ENCODE results near the gene BEND7. TPM values are rescaled to one million over a fixed set of nuclear protein-coding genes. Genes with fewer than 3 reads are reported as not detected.
A peak's percentile ranks its signal among the peaks of the same experiment; 100 is the strongest.
"Not testable (repeated sequence)": the region's sequence is repeated elsewhere in the genome, so short reads cannot be mapped to it uniquely, and the experiment has no call there.

BEND7 gene
- total RNA-seq, 1 donor from 2014 or later = 36.4 TPM

GRCh38 chr10:13481690-13482089 lies 47.1 kb downstream of the BEND7 start:
- DNase-seq (ENCODE audit: low read depth) = no peak

GRCh38 chr10:13475124-13475523 lies 53.7 kb downstream of the BEND7 start:
- DNase-seq (ENCODE audit: low read depth) = peak; percentile 1

- no peak for DNase-seq (ENCODE audit: low read depth)
Measured at GRCh38 chr10:13473986-13474385, 54.8 kb downstream of the BEND7 start.

GRCh38 chr10:13472359-13472758 lies 56.5 kb downstream of the BEND7 start:
- no peak for DNase-seq (ENCODE audit: low read depth)

GRCh38 chr10:13470270-13470669 lies 58.5 kb downstream of the BEND7 start:
- DNase-seq (ENCODE audit: low read depth) = no peak

GRCh38 chr10:13462551-13462950 lies 66.3 kb downstream of the BEND7 start:
- peak; percentile 25 for DNase-seq (ENCODE audit: low read depth)

GRCh38 chr10:13458687-13459012 lies 70.2 kb downstream of the BEND7 start:
- DNase-seq (ENCODE audit: low read depth) = no peak

GRCh38 chr10:13457958-13458686 lies 70.7 kb downstream of the BEND7 start:
- no peak for DNase-seq (ENCODE audit: low read depth)

GRCh38 chr10:13453896-13454295 lies 74.9 kb downstream of the BEND7 start:
- no peak for DNase-seq (ENCODE audit: low read depth)

- peak; percentile 76 for DNase-seq (ENCODE audit: low read depth)
Measured at GRCh38 chr10:13450069-13450468, 78.7 kb downstream of the BEND7 start.

GRCh38 chr10:13449296-13449695 lies 79.5 kb downstream of the BEND7 start:
- DNase-seq (ENCODE audit: low read depth) = no peak

- no peak for DNase-seq (ENCODE audit: low read depth)
Measured at GRCh38 chr10:13448216-13448615, 80.6 kb downstream of the BEND7 start.

GRCh38 chr10:13445656-13446400 lies 83.0 kb downstream of the BEND7 start:
- DNase-seq (ENCODE audit: low read depth) = no peak

- no peak for DNase-seq (ENCODE audit: low read depth)
Measured at GRCh38 chr10:13441476-13441875, 87.3 kb downstream of the BEND7 start.

- no peak for DNase-seq (ENCODE audit: low read depth)
Measured at GRCh38 chr10:13440185-13441061, 88.4 kb downstream of the BEND7 start.

- DNase-seq (ENCODE audit: low read depth) = no peak
Measured at GRCh38 chr10:13439313-13440184, 89.3 kb downstream of the BEND7 start.

- peak; percentile 79 for DNase-seq (ENCODE audit: low read depth)
Measured at GRCh38 chr10:13437026-13437555, 91.7 kb downstream of the BEND7 start.

- not testable (repeated sequence) for DNase-seq (ENCODE audit: low read depth)
Measured at GRCh38 chr10:13427943-13428342, 100.9 kb downstream of the BEND7 start.

- DNase-seq (ENCODE audit: low read depth) = no peak
Measured at GRCh38 chr10:13425397-13425796, 103.4 kb downstream of the BEND7 start.

- no peak for DNase-seq (ENCODE audit: low read depth)
Measured at GRCh38 chr10:13422800-13423199, 106.0 kb downstream of the BEND7 start.

- no peak for DNase-seq (ENCODE audit: low read depth)
Measured at GRCh38 chr10:13421382-13421917, 107.4 kb downstream of the BEND7 start.

Data from renal cortical epithelial cell (primary cell).